Vagina (tissue), 2 donors: Measurements from ENCODE around the gene HIPK2. TPM values are rescaled to one million over a fixed set of nuclear protein-coding genes. Genes with fewer than 3 reads are reported as not detected.

Experiments
- DNase-seq, 2 donors: peaks; one replicate each; pipeline ENCODE4 v3.0.0-alpha.2; 2017; ENCODE audit errors: extremely low spot score in 2 of 2
- H3K27ac ChIP-seq: fragments of 200-600 bp; sonication (generic); one replicate; pipeline ENCODE4 v1.5.1; 2019
- H3K27me3 ChIP-seq: fragments of 200-600 bp; sonication (generic); one replicate; pipeline ENCODE4 v1.5.1; 2019
- H3K36me3 ChIP-seq, 2 donors: fragments of 200-600 bp; sonication (generic); one replicate each; pipeline ENCODE4 v1.5.1; 2017 to 2019
- H3K4me1 ChIP-seq: fragments of 200-600 bp; sonication (generic); one replicate; pipeline ENCODE4 v1.5.1; 2019
- H3K4me3 ChIP-seq, 2 donors: fragments of 200-600 bp; sonication (generic); 1 replicate in 1 of 2; 2 replicates in 1 of 2; pipeline ENCODE4 v1.5.1; 2016 to 2019
- H3K9me3 ChIP-seq: fragments of 200-600 bp; sonication (generic); one replicate; pipeline ENCODE4 v1.5.1; 2019
- CTCF ChIP-seq, 3 experiments: fragments of 450-650 bp in 2 of 3; fragments of 200-600 bp in 1 of 3; sonication (generic) in 1 of 3; IDR thresholded peaks; one replicate each; pipeline ENCODE4 v1.5.1; 2017 to 2019; ENCODE audit warnings: antibody characterized with exemption in 3 of 3, mild to moderate bottlenecking in 2 of 3, moderate library complexity in 2 of 3
- POLR2A ChIP-seq, 2 donors: fragments of 450-650 bp; IDR thresholded peaks; one replicate each; pipeline ENCODE4 v1.6.1; 2017; ENCODE audit warnings: antibody characterized with exemption in 2 of 2, mild to moderate bottlenecking in 2 of 2, moderate library complexity in 2 of 2
- POLR2AphosphoS5 ChIP-seq, 2 donors: sonication (generic); formaldehyde crosslinking; IDR thresholded peaks; one replicate each; pipeline ENCODE4 v1.9.0; 2017; ENCODE audit warnings: antibody characterized with exemption in 2 of 2, mild to moderate bottlenecking in 2 of 2, low read depth in 1 of 2; ENCODE audit not compliant: insufficient read depth in 1 of 2
- intact Hi-C: fragments of 100-400 bp; cut with DNase I; formaldehyde crosslinking; loops from one replicate; pipeline ENCODE4 v1.15.1; 2023
- total RNA-seq: library from RNA; depleted of rRNA; stranded (reverse); fragments of >200 nt; gene quantifications from one replicate; pipeline ENCODE4 v1.2.3, GENCODE V29; 2016

Gene HIPK2
- total RNA-seq, 1 donor from 2014 or later, result 21.9 TPM

- no peaks in the 10 kb centered on the region for H3K27me3 ChIP-seq
- TF ChIP-seq POLR2A (IDR thresholded peaks at IDR 0.05) (no peak), POLR2AphosphoS5 (IDR thresholded peaks at IDR 0.05; ENCODE audit: insufficient read depth in 1 of 2, low read depth in 1 of 2) (no peak), CTCF (IDR thresholded peaks at IDR 0.05) (no peak)
- peaks cover 20% of the 10 kb centered on the region for H3K4me1 ChIP-seq
- no peak for DNase-seq
- H3K36me3 ChIP-seq, result no peaks in the 10 kb centered on the region
- H3K27ac ChIP-seq, result no peak overlapping the region
- intact Hi-C loops, result no loop called here
- no peaks in the 10 kb centered on the region for H3K9me3 ChIP-seq
- H3K4me3 ChIP-seq, result no peak overlapping the region
Measured at GRCh38 chr7:139703487-139704307, 74.1 kb downstream of the HIPK2 start.

GRCh38 chr7:139702811-139703486 lies 74.8 kb downstream of the HIPK2 start:
- Histone ChIP-seq H3K4me1 (peaks cover 15% of the 10 kb centered on the region), H3K27me3 (no peaks in the 10 kb centered on the region), H3K4me3 (no peak overlapping the region), H3K9me3 (no peaks in the 10 kb centered on the region), H3K36me3 (no peaks in the 10 kb centered on the region), H3K27ac (peak overlapping the region; percentile 55)
- TF ChIP-seq POLR2A (IDR thresholded peaks at IDR 0.05) (no peak), CTCF (IDR thresholded peaks at IDR 0.05) (no peak), POLR2AphosphoS5 (IDR thresholded peaks at IDR 0.05; ENCODE audit: insufficient read depth in 1 of 2, low read depth in 1 of 2) (no peak)
- intact Hi-C loops, result no loop called here
- no peak for DNase-seq

GRCh38 chr7:139702313-139702731 lies 75.5 kb downstream of the HIPK2 start:
- Histone ChIP-seq H3K36me3 (no peaks in the 10 kb centered on the region), H3K9me3 (no peaks in the 10 kb centered on the region), H3K4me3 (no peak overlapping the region), H3K27me3 (no peaks in the 10 kb centered on the region), H3K4me1 (peaks cover 15% of the 10 kb centered on the region), H3K27ac (peak overlapping the region; percentile 55)
- TF ChIP-seq CTCF (IDR thresholded peaks at IDR 0.05) (no peak), POLR2AphosphoS5 (IDR thresholded peaks at IDR 0.05; ENCODE audit: insufficient read depth in 1 of 2, low read depth in 1 of 2) (no peak), POLR2A (IDR thresholded peaks at IDR 0.05) (no peak)
- no peak for DNase-seq
- intact Hi-C loops, result no loop called here

- Histone ChIP-seq H3K9me3 (no peaks in the 10 kb centered on the region), H3K27ac (peak overlapping the region; percentile 55), H3K4me3 (no peak overlapping the region), H3K27me3 (no peaks in the 10 kb centered on the region), H3K36me3 (no peaks in the 10 kb centered on the region), H3K4me1 (peaks cover 15% of the 10 kb centered on the region)
- TF ChIP-seq POLR2A (IDR thresholded peaks at IDR 0.05), result no peak
- TF ChIP-seq POLR2AphosphoS5 (IDR thresholded peaks at IDR 0.05; ENCODE audit: insufficient read depth in 1 of 2, low read depth in 1 of 2), result no peak
- TF ChIP-seq CTCF (IDR thresholded peaks at IDR 0.05), result no peak
- intact Hi-C loops, result no loop called here
- no peak for DNase-seq
Measured at GRCh38 chr7:139701908-139702307, 75.9 kb downstream of the HIPK2 start.
